ENCODE data around the gene GSTA4. TPM values are rescaled to one million over a fixed set of nuclear protein-coding genes. Genes with fewer than 3 reads are reported as not detected.
"Not testable (repeated sequence)": the region's sequence is repeated elsewhere in the genome, so short reads cannot be mapped to it uniquely, and the experiment has no call there.

GSTA4 gene
- total RNA-seq, 2 experiments from 2014 or later, result 0.63 to 1.1 TPM

- Histone ChIP-seq H3K4me2 (ENCODE audit: low read length) (no peak overlapping the region), H3K4me3 (ENCODE audit: low read depth, low read length, poor library complexity, severe bottlenecking) (no peak overlapping the region), H4K20me1 (ENCODE audit: insufficient read depth, low read length) (no peaks in the 10 kb centered on the region), H3K9me3 (ENCODE audit: low read length) (no peaks in the 10 kb centered on the region), H3K27ac (ENCODE audit: low read depth, low read length, poor library complexity, severe bottlenecking) (no peak overlapping the region), H3K9me2 (ENCODE audit: insufficient read depth, low read length) (no peaks in the 10 kb centered on the region), H3K36me3 (ENCODE audit: insufficient read depth, low read length) (peaks cover 66% of the 10 kb centered on the region), H3K4me1 (ENCODE audit: insufficient read depth, low read length, poor library complexity, severe bottlenecking) (no peaks in the 10 kb centered on the region), H3K79me2 (ENCODE audit: insufficient read depth, low read depth, low read length) (no peaks in the 10 kb centered on the region), H2AFZ (ENCODE audit: low read length) (no peak overlapping the region)
- CTCF ChIA-PET (ENCODE audit: unreplicated experiment), result no interaction called here
- intact Hi-C loops (cut with micrococcal nuclease; ENCODE audit: unreplicated experiment), result no loop called here
- no TSS peak for BruUV-seq (replicated peaks)
- no peak for DNase-seq (ENCODE audit: low spot score)
- TF ChIP-seq EZH2phosphoT487 (IDR thresholded peaks at IDR 0.05; ENCODE audit: borderline replicate concordance, low read depth, low read length) (no peak), CTCF (conservative IDR thresholded peaks at IDR 0.05; ENCODE audit: low read length) (no peak)
- POLR2A ChIA-PET, result no interaction called here
These were observed 14.4 kb upstream of the GSTA4 start for GRCh38 chr6:53009511-53009910.

GRCh38 chr6:53009056-53009455, 14.0 kb upstream of the GSTA4 start:
- Histone ChIP-seq H3K79me2 (ENCODE audit: insufficient read depth, low read depth, low read length) (no peaks in the 10 kb centered on the region), H4K20me1 (ENCODE audit: insufficient read depth, low read length) (no peaks in the 10 kb centered on the region), H3K9me3 (ENCODE audit: low read length) (no peaks in the 10 kb centered on the region), H3K4me2 (ENCODE audit: low read length) (no peak overlapping the region), H2AFZ (ENCODE audit: low read length) (no peak overlapping the region), H3K9me2 (ENCODE audit: insufficient read depth, low read length) (no peaks in the 10 kb centered on the region), H3K4me1 (ENCODE audit: insufficient read depth, low read length, poor library complexity, severe bottlenecking) (no peaks in the 10 kb centered on the region), H3K4me3 (ENCODE audit: low read depth, low read length, poor library complexity, severe bottlenecking) (no peak overlapping the region), H3K27ac (ENCODE audit: low read depth, low read length, poor library complexity, severe bottlenecking) (no peak overlapping the region), H3K36me3 (ENCODE audit: insufficient read depth, low read length) (peaks cover 67% of the 10 kb centered on the region)
- intact Hi-C loops (cut with micrococcal nuclease; ENCODE audit: unreplicated experiment), result no loop called here
- no TSS peak for BruUV-seq (replicated peaks)
- no peak for TF ChIP-seq EZH2phosphoT487 (IDR thresholded peaks at IDR 0.05; ENCODE audit: borderline replicate concordance, low read depth, low read length)
- TF ChIP-seq CTCF (conservative IDR thresholded peaks at IDR 0.05; ENCODE audit: low read length), result no peak
- ChIA-PET POLR2A (interaction anchor here (0.5 to 0.6 kb wide), 2 partner anchors 14 to 301 kb away, joined by 3 read pairs; partner anchors contain the start of gene GSTA4), CTCF (ENCODE audit: unreplicated experiment) (no interaction called here)
- DNase-seq (ENCODE audit: low spot score), result no peak

- H3K36me3 ChIP-seq (ENCODE audit: insufficient read depth, low read length), result peaks cover 70% of the 10 kb centered on the region
- H4K20me1 ChIP-seq (ENCODE audit: insufficient read depth, low read length); H3K27ac ChIP-seq (ENCODE audit: low read depth, low read length, poor library complexity, severe bottlenecking); BruUV-seq (replicated peaks); intact Hi-C loops (cut with micrococcal nuclease; ENCODE audit: unreplicated experiment); H3K9me2 ChIP-seq (ENCODE audit: insufficient read depth, low read length); H3K4me3 ChIP-seq (ENCODE audit: low read depth, low read length, poor library complexity, severe bottlenecking); H3K4me1 ChIP-seq (ENCODE audit: insufficient read depth, low read length, poor library complexity, severe bottlenecking); H3K79me2 ChIP-seq (ENCODE audit: insufficient read depth, low read depth, low read length); H3K4me2 ChIP-seq (ENCODE audit: low read length); H3K9me3 ChIP-seq (ENCODE audit: low read length); H2AFZ ChIP-seq (ENCODE audit: low read length); CTCF ChIA-PET (ENCODE audit: unreplicated experiment); DNase-seq (ENCODE audit: low spot score): not testable (repeated sequence)
- POLR2A ChIA-PET, result interaction anchor here (0.6 kb wide), 1 partner anchor 13 kb away, joined by 3 read pairs; the partner anchor contains the start of gene GSTA4
These were observed 13.2 kb upstream of the GSTA4 start for GRCh38 chr6:53008192-53008687.
